ENCODE results near the gene SLC38A3. TPM values are rescaled to one million over a fixed set of nuclear protein-coding genes. Genes with fewer than 3 reads are reported as not detected.

SLC38A3 gene
- total RNA-seq, 1 experiment from 2014 or later, result 16.8 TPM

DNA sequence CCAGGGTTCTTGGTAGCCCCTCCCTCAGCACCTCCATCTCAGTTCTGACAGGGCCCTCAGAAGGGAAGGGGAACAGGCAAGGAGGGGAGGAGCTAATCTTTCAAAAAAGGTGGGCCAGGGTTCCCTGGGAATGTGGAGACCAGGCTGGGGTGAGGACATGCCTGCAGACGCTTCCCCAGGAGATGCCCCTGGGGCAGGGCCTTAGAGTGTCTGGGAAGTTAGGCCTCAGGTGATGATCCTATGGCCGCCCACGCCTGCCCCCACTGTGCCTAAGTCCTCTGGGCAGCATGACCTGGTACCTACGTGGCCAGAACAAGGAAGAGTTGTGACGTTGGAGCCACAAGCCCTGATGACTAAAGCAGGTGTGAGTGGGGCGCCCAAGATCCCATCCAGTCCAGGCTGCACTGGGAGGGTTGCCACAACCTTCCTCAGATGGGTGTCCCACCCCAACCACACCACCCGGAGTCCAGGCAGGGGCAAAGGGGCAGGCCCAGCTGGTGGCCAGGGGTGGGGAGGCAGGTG is 60.0 kb downstream of the SLC38A3 start:
- POLR2A ChIA-PET, result interaction anchor here (0.5 to 1.2 kb wide), 10 partner anchors 12 to 453 kb away, joined by 3 to 11 read pairs (median 6); partner anchors contain the start of genes GNAI2, HEMK1 and IFRD2

DNA sequence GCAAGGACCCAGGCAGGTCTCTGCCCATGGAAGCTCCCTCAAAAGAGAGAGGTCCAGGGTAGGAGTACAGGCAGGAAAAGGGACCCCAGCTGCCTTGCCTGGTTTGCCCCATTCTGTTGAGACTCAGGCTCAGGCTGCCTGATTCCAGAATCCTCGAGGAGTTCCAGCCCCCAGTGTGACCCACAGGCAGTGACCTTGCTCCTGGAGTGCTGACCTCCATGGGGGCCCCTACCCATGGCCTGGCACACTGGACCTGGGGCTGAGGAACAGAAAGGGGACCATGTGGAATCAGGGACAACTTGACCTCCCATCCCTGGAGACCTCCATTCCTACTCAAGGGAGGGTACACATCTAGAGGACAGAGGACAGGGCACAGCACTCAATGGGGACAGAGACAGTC is 60.5 kb downstream of the SLC38A3 start:
- Mint-ChIP-seq H3K9me3 (ENCODE audit: unreplicated experiment) (no peaks in the 10 kb centered on the region), H3K36me3 (ENCODE audit: insufficient read depth, unreplicated experiment) (peaks cover 11% of the 10 kb centered on the region), H3K4me3 (ENCODE audit: unreplicated experiment) (no peak overlapping the region), H3K4me1 (ENCODE audit: low read depth, unreplicated experiment) (peaks cover 42% of the 10 kb centered on the region), H3K27me3 (ENCODE audit: insufficient read depth, unreplicated experiment) (no peaks in the 10 kb centered on the region), H3K27ac (ENCODE audit: unreplicated experiment) (peak overlapping the region; percentile 53)
- H3K9me3 ChIP-seq, result no peaks in the 10 kb centered on the region
- no peaks in the 10 kb centered on the region for H3K27me3 ChIP-seq (replicated peaks; ENCODE audit: control insufficient read depth, insufficient read depth, low read length)
- CTCF ChIA-PET, result no interaction called here
- H3K4me1 ChIP-seq, result peaks cover 67% of the 10 kb centered on the region
- DNase-seq, result no peak
- H3K36me3 ChIP-seq (ENCODE audit: control insufficient read depth, insufficient read depth, low read length), result no peaks in the 10 kb centered on the region
- TF ChIP-seq, protein P1, sequence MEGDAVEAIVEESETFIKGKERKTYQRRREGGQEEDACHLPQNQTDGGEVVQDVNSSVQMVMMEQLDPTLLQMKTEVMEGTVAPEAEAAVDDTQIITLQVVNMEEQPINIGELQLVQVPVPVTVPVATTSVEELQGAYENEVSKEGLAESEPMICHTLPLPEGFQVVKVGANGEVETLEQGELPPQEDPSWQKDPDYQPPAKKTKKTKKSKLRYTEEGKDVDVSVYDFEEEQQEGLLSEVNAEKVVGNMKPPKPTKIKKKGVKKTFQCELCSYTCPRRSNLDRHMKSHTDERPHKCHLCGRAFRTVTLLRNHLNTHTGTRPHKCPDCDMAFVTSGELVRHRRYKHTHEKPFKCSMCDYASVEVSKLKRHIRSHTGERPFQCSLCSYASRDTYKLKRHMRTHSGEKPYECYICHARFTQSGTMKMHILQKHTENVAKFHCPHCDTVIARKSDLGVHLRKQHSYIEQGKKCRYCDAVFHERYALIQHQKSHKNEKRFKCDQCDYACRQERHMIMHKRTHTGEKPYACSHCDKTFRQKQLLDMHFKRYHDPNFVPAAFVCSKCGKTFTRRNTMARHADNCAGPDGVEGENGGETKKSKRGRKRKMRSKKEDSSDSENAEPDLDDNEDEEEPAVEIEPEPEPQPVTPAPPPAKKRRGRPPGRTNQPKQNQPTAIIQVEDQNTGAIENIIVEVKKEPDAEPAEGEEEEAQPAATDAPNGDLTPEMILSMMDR (IDR thresholded peaks at IDR 0.05; ENCODE audit: insufficient read depth in 1 of 2, low read depth in 1 of 2, low read length in 1 of 2, severe bottlenecking in 1 of 2, unreplicated experiment in 1 of 2), result no peak
- BruUV-seq (replicated peaks), result no TSS peak
- POLR2A ChIA-PET, result no interaction called here
- H3K4me3 ChIP-seq (ENCODE audit: low read depth, low read length), result no peak overlapping the region
- intact Hi-C loops (cut with micrococcal nuclease; ENCODE audit: unreplicated experiment), result loop anchor here (2.0 kb wide), 1 partner anchor 33 kb away; the partner anchor contains the start of genes HYAL3 and NAA80

More for the DNA sequence above, 60.0 kb downstream of the SLC38A3 start:
- no peaks in the 10 kb centered on the region for H3K36me3 ChIP-seq (ENCODE audit: control insufficient read depth, insufficient read depth, low read length)
- Mint-ChIP-seq H3K27ac (ENCODE audit: unreplicated experiment) (peak overlapping the region; percentile 96), H3K9me3 (ENCODE audit: unreplicated experiment) (no peaks in the 10 kb centered on the region), H3K4me3 (ENCODE audit: unreplicated experiment) (peak overlapping the region; percentile 44), H3K36me3 (ENCODE audit: insufficient read depth, unreplicated experiment) (peaks cover 13% of the 10 kb centered on the region), H3K27me3 (ENCODE audit: insufficient read depth, unreplicated experiment) (no peaks in the 10 kb centered on the region), H3K4me1 (ENCODE audit: low read depth, unreplicated experiment) (peaks cover 42% of the 10 kb centered on the region)
- H3K9me3 ChIP-seq, result no peaks in the 10 kb centered on the region
- H3K4me3 ChIP-seq (ENCODE audit: low read depth, low read length), result no peak overlapping the region
- DNase-seq, result no peak
- CTCF ChIA-PET, result interaction anchor here (0.5 to 1.9 kb wide), 17 partner anchors 19 to 816 kb away, joined by 3 to 13 read pairs (median 5); partner anchors contain the start of genes GNAI2, HYAL3 and NAA80
- TF ChIP-seq, protein P1 (IDR thresholded peaks at IDR 0.05; ENCODE audit: insufficient read depth in 1 of 2, low read depth in 1 of 2, low read length in 1 of 2, severe bottlenecking in 1 of 2, unreplicated experiment in 1 of 2), result no peak
- H3K27me3 ChIP-seq (replicated peaks; ENCODE audit: control insufficient read depth, insufficient read depth, low read length), result no peaks in the 10 kb centered on the region
- BruUV-seq (replicated peaks), result no TSS peak
- peaks cover 65% of the 10 kb centered on the region for H3K4me1 ChIP-seq
- intact Hi-C loops (cut with micrococcal nuclease; ENCODE audit: unreplicated experiment), result loop anchor here (1.0 to 2.0 kb wide), 2 partner anchors 8 to 34 kb away; partner anchors contain the start of genes HYAL3 and NAA80

DNA sequence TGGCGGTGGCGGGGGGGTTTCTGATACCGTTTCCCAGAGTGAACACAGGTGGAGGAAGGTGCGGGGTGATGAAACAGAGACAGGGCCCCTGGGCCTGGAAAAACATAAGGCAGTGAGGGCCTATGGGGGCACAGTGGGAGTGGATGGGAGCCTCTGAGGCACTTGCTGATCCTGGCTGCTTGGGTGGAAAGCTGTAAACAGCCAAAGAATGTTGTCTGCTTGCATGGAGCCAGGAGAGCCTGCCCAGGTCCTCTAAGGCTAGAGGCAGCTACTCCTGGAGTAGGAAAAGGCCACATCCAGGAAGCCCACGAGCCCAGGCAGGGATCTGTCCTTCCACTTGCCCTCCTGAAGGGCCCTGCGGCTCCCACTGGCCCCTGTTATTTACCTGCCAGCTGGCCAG is 60.9 kb downstream of the SLC38A3 start:
- Histone ChIP-seq H3K4me3 (ENCODE audit: low read depth, low read length) (no peak overlapping the region), H3K27me3 (replicated peaks; ENCODE audit: control insufficient read depth, insufficient read depth, low read length) (no peaks in the 10 kb centered on the region), H3K9me3 (no peaks in the 10 kb centered on the region), H3K4me1 (peaks cover 67% of the 10 kb centered on the region), H3K36me3 (ENCODE audit: control insufficient read depth, insufficient read depth, low read length) (no peaks in the 10 kb centered on the region)
- BruUV-seq (replicated peaks), result no TSS peak
- Mint-ChIP-seq H3K27me3 (ENCODE audit: insufficient read depth, unreplicated experiment) (no peaks in the 10 kb centered on the region), H3K4me3 (ENCODE audit: unreplicated experiment) (no peak overlapping the region), H3K4me1 (ENCODE audit: low read depth, unreplicated experiment) (peaks cover 42% of the 10 kb centered on the region), H3K36me3 (ENCODE audit: insufficient read depth, unreplicated experiment) (peaks cover 11% of the 10 kb centered on the region), H3K27ac (ENCODE audit: unreplicated experiment) (peak overlapping the region; percentile 53), H3K9me3 (ENCODE audit: unreplicated experiment) (no peaks in the 10 kb centered on the region)
- DNase-seq, result no peak
- TF ChIP-seq, protein P1 (IDR thresholded peaks at IDR 0.05; ENCODE audit: insufficient read depth in 1 of 2, low read depth in 1 of 2, low read length in 1 of 2, severe bottlenecking in 1 of 2, unreplicated experiment in 1 of 2), result no peak
- POLR2A ChIA-PET, result no interaction called here
- CTCF ChIA-PET, result no interaction called here
- intact Hi-C loops (cut with micrococcal nuclease; ENCODE audit: unreplicated experiment), result no loop called here
